GM12878 (cell line): ENCODE results near the gene WFDC9. TPM values are rescaled to one million over a fixed set of nuclear protein-coding genes. Genes with fewer than 3 reads are reported as not detected.

Experiments used
- ATAC-seq: fragments of 200-7000 bp; cut with Tn5 transposase; 3 replicates; pipeline ENCODE4 v1.9.1; 2020; ENCODE audit warnings: mild to moderate bottlenecking, moderate library complexity
- BruUV-seq: library from RNA; stranded (reverse); fragments of 400-500 nt; replicated peaks from 2 replicates; lab custom pipeline; 2021; lab: Mats Ljungman, UMichigan
- CTCF ChIA-PET: fragments of 300-600 bp; sonication (Branson Sonifier 250); formaldehyde crosslinking; extraction: SDS; loops from one replicate; lab custom pipeline; 2021; ENCODE audit warnings: inconsistent platforms; lab: Yijun Ruan, JAX
- POLR2A ChIA-PET: fragments of 350-600 bp; formaldehyde crosslinking; extraction: SDS; loops from one replicate; lab custom pipeline; 2021; ENCODE audit warnings: inconsistent platforms; lab: Charles Lee
- RAD21 ChIA-PET: fragments of 300-600 bp; sonication (Branson Sonifier 250); formaldehyde crosslinking; loops from one replicate; lab custom pipeline; 2023; ENCODE audit warnings: antibody characterized with exemption; ENCODE audit not compliant: unreplicated experiment; lab: Charles Lee
- SMC1A ChIA-PET: fragments of 300-600 bp; sonication (Branson Sonifier 250); formaldehyde crosslinking; loops from one replicate; lab custom pipeline; 2023; ENCODE audit not compliant: unreplicated experiment, uncharacterized antibody; lab: Charles Lee
- DNase-seq: peaks from one replicate; pipeline ENCODE4 v3.0.0-alpha.2; 2011; ENCODE audit warnings: low read depth, low spot score
- FAIRE-seq: peaks from 3 replicates; lab custom pipeline; 2011; peaks lifted over from hg19 to GRCh38; lab: Jason Lieb, UNC
- H2AFZ ChIP-seq: 2 replicates; pipeline ENCODE4 v1.6.0; 2011; ENCODE audit warnings: low read depth, low read length, control low read depth; ENCODE audit not compliant: control insufficient read depth
- H3K27ac ChIP-seq: 2 replicates; pipeline ENCODE4 v1.5.1; 2011; ENCODE audit warnings: control low read depth; ENCODE audit not compliant: control insufficient read depth, insufficient read depth
- H3K27me3 ChIP-seq, 2 experiments: replicated peaks in 1 of 2; 2 replicates each; pipeline versions ENCODE4 v1.6.0 to v1.6.1; 2011; ENCODE audit warnings: low read length in 1 of 2; ENCODE audit not compliant: control insufficient read depth in 2 of 2, insufficient read depth in 2 of 2
- H3K36me3 ChIP-seq, 2 experiments: 2 replicates each; pipeline ENCODE4 v1.5.1; 2011; ENCODE audit warnings: low read length in 1 of 2; ENCODE audit not compliant: control insufficient read depth in 2 of 2, insufficient read depth in 2 of 2
- H3K4me1 ChIP-seq: 2 replicates; pipeline ENCODE4 v1.6.1; 2011; ENCODE audit warnings: mild to moderate bottlenecking, low read length, moderate library complexity, mixed read lengths; ENCODE audit not compliant: control insufficient read depth, insufficient read depth
- H3K4me2 ChIP-seq: 2 replicates; pipeline ENCODE4 v1.6.0; 2011; ENCODE audit warnings: control low read depth; ENCODE audit not compliant: control insufficient read depth, insufficient read depth
- H3K4me3 ChIP-seq: fragments of 200-600 bp; sonication (generic); 2 replicates; pipeline ENCODE4 v1.5.1; 2016
- H3K79me2 ChIP-seq: 2 replicates; pipeline ENCODE4 v1.6.0; 2011; ENCODE audit warnings: low read length; ENCODE audit not compliant: control insufficient read depth, insufficient read depth
- H3K9ac ChIP-seq: 2 replicates; pipeline ENCODE4 v1.8.0; 2011; ENCODE audit warnings: low read length, control low read depth, mixed read lengths; ENCODE audit not compliant: control insufficient read depth, insufficient read depth
- H3K9me3 ChIP-seq: replicated peaks from 3 replicates; pipeline ENCODE4 v1.5.1; 2011; ENCODE audit warnings: mild to moderate bottlenecking, low read length; ENCODE audit not compliant: control insufficient read depth, insufficient read depth
- H4K20me1 ChIP-seq: 2 replicates; pipeline ENCODE4 v1.6.0; 2011; ENCODE audit not compliant: control insufficient read depth, insufficient read depth
- BMI1 ChIP-seq: fragments of 450-650 bp; IDR thresholded peaks from 2 replicates; pipeline ENCODE4 v1.6.1; 2016; ENCODE audit warnings: mild to moderate bottlenecking, moderate library complexity, borderline replicate concordance
- BRCA1 ChIP-seq: IDR thresholded peaks from 2 replicates; pipeline ENCODE4 v1.6.1; 2011; ENCODE audit warnings: low read depth, low read length, improper control_type of control experiment
- JUNB ChIP-seq: IDR thresholded peaks from 2 replicates; pipeline ENCODE4 v1.6.1; 2016; ENCODE audit warnings: antibody characterized with exemption, mild to moderate bottlenecking
- LARP7 ChIP-seq: fragments of 450-650 bp; IDR thresholded peaks from 2 replicates; pipeline ENCODE4 v1.6.1; 2017; ENCODE audit warnings: mild to moderate bottlenecking
- PAX8 ChIP-seq: fragments of 450-650 bp; IDR thresholded peaks from 2 replicates; pipeline ENCODE4 v1.6.1; 2017; ENCODE audit warnings: mild to moderate bottlenecking, moderate library complexity
- PKNOX1 ChIP-seq: fragments of 450-650 bp; IDR thresholded peaks from 2 replicates; pipeline ENCODE4 v1.6.1; 2016; ENCODE audit warnings: mild to moderate bottlenecking
- POLR2A ChIP-seq: IDR thresholded peaks from 2 replicates; pipeline ENCODE4 v1.6.1; 2011; ENCODE audit warnings: low read depth, mild to moderate bottlenecking, low read length
- POLR2AphosphoS2 ChIP-seq: IDR thresholded peaks from 2 replicates; pipeline ENCODE4 v1.6.1; 2011; ENCODE audit warnings: low read depth, mild to moderate bottlenecking, low read length, improper control_type of control experiment, moderate library complexity
- RBBP5 ChIP-seq: fragments of 200-600 bp; sonication (generic); conservative IDR thresholded peaks from 2 replicates; pipeline ENCODE4 v1.6.1; 2016
- SKIL ChIP-seq: fragments of 450-650 bp; IDR thresholded peaks from 2 replicates; pipeline ENCODE4 v1.6.1; 2017; ENCODE audit warnings: mild to moderate bottlenecking, low read depth, inconsistent platforms; ENCODE audit not compliant: poor library complexity, severe bottlenecking
- SPI1 ChIP-seq: IDR thresholded peaks from 2 replicates; pipeline ENCODE4 v1.6.1; 2011; ENCODE audit warnings: low read depth, mild to moderate bottlenecking, low read length, moderate library complexity, borderline replicate concordance; ENCODE audit not compliant: insufficient read depth
- SREBF1 ChIP-seq: IDR thresholded peaks from 2 replicates; pipeline ENCODE4 v1.6.1; 2012; ENCODE audit warnings: mild to moderate bottlenecking, low read length
- TBL1XR1 ChIP-seq: IDR thresholded peaks from 2 replicates; pipeline ENCODE4 v1.6.1; 2012; ENCODE audit warnings: low read depth, low read length, improper control_type of control experiment
- ZNF217 ChIP-seq: fragments of 450-650 bp; IDR thresholded peaks from 2 replicates; pipeline ENCODE4 v1.6.1; 2017; ENCODE audit warnings: antibody characterized with exemption, mild to moderate bottlenecking
- in situ Hi-C: fragments of 300-500 bp; cut with MboI; formaldehyde crosslinking; loops from 9 replicates; pipeline ENCODE4 v1.14.3; 2018; ENCODE audit warnings: mixed read lengths
- intact Hi-C: fragments of 100-400 bp; cut with micrococcal nuclease; formaldehyde crosslinking; loops from one replicate; pipeline ENCODE4 v1.14.2; 2022; ENCODE audit not compliant: unreplicated experiment
- polyA plus RNA-seq, 11 experiments: library from polyadenylated mRNA; depleted of rRNA in 4 of 11; unstranded in 6 of 11; stranded (reverse) in 5 of 11; fragments of >200 nt; fragmentation: Nextera tagmentation in 4 of 11; fragmentation: Illumina TruSeq in 1 of 11; extraction: Ambion mirVana in 4 of 11; extraction: Trizol in 1 of 11; gene quantifications; 1 replicate in 1 of 11; 2 replicates in 10 of 11; pipeline versions ENCODE4 v1.2.1 to v1.2.3, GENCODE V29; 2011 to 2016; ENCODE audit warnings: inconsistent platforms in 2 of 11, missing spikeins in 2 of 11, low read depth in 1 of 11
- total RNA-seq, 4 experiments: library from RNA; depleted of rRNA in 3 of 4; stranded (reverse); fragments of >200 nt in 3 of 4; fragmentation: Illumina TruSeq in 1 of 4; extraction: Trizol in 1 of 4; gene quantifications; 2 replicates each; pipeline versions ENCODE4 v1.2.1 to v1.2.3, GENCODE V29; 2013 to 2021
- TF ChIP-seq, protein P1 (sequence below): IDR thresholded peaks from 2 replicates; pipeline ENCODE4 v1.6.1; 2011; ENCODE audit warnings: mild to moderate bottlenecking, low read depth, low read length, moderate library complexity; ENCODE audit not compliant: insufficient replicate concordance
- TF ChIP-seq, protein P2 (sequence below): fragments of 450-650 bp; IDR thresholded peaks from 2 replicates; pipeline ENCODE4 v1.6.1; 2017; ENCODE audit warnings: mild to moderate bottlenecking, moderate library complexity

WFDC9 gene
- total and polyA plus RNA-seq, 10 of the 15 experiments (the other 5 are each of a cell fraction or from before 2014, with no cell fraction given): not detected

DNA sequence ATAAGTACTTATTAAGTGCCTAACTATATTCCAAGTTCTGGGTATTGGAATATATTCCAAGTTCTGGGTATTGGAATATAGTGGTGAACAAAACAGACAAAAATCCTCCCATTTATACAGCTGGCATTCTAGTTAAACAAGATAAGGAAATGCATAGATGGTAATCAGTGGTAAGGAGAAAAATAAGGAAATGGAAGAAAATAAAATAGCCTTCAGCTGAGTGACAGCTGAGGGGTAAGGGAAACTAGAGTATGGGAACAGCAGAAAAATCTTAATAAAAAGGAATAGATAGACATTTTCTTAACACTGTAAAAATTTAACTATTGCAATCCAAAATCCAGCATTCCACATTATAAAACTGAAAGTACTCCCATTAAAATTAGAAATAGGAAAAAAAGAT, 18.8 kb downstream of the WFDC9 start:
- H3K4me1 ChIP-seq: no peaks in the 10 kb centered on the region

More for the DNA sequence above, 18.8 kb downstream of the WFDC9 start:
- POLR2A ChIA-PET: no interaction called here
- in situ Hi-C loops (no loop called here), intact Hi-C loops (no loop called here)
- Histone ChIP-seq H3K9me3 (no peaks in the 10 kb centered on the region; the same call in 2 of the 3 replicates), H3K36me3 (no peaks in the 10 kb centered on the region), H3K9ac (no peak overlapping the region), H4K20me1 (no peaks in the 10 kb centered on the region), H3K27me3 (peaks cover 0 to 5% of the 10 kb centered on the region in 2 experiments; a peak in 1 of 4 replicates), H3K4me3 (no peak overlapping the region), H3K79me2 (no peaks in the 10 kb centered on the region), H3K4me2 (no peak overlapping the region), H3K27ac (no peak overlapping the region), H2AFZ (no peak overlapping the region)
- BruUV-seq: no TSS peak
- FAIRE-seq (no peak), DNase-seq (no peak), ATAC-seq (no peak)
- TF ChIP-seq LARP7 (no peak), SKIL (no peak), SREBF1 (no peak), RBBP5 (no peak), TBL1XR1 (no peak), ZNF217 (no peak), BMI1 (no peak), POLR2AphosphoS2 (no peak), PAX8 (no peak), PKNOX1 (no peak), POLR2A (no peak), SPI1 (no peak), BRCA1 (no peak), JUNB (no peak)
- TF ChIP-seq, protein P1, sequence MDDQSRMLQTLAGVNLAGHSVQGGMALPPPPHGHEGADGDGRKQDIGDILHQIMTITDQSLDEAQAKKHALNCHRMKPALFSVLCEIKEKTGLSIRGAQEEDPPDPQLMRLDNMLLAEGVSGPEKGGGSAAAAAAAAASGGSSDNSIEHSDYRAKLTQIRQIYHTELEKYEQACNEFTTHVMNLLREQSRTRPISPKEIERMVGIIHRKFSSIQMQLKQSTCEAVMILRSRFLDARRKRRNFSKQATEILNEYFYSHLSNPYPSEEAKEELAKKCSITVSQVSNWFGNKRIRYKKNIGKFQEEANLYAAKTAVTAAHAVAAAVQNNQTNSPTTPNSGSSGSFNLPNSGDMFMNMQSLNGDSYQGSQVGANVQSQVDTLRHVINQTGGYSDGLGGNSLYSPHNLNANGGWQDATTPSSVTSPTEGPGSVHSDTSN: no peak
- TF ChIP-seq, protein P2, sequence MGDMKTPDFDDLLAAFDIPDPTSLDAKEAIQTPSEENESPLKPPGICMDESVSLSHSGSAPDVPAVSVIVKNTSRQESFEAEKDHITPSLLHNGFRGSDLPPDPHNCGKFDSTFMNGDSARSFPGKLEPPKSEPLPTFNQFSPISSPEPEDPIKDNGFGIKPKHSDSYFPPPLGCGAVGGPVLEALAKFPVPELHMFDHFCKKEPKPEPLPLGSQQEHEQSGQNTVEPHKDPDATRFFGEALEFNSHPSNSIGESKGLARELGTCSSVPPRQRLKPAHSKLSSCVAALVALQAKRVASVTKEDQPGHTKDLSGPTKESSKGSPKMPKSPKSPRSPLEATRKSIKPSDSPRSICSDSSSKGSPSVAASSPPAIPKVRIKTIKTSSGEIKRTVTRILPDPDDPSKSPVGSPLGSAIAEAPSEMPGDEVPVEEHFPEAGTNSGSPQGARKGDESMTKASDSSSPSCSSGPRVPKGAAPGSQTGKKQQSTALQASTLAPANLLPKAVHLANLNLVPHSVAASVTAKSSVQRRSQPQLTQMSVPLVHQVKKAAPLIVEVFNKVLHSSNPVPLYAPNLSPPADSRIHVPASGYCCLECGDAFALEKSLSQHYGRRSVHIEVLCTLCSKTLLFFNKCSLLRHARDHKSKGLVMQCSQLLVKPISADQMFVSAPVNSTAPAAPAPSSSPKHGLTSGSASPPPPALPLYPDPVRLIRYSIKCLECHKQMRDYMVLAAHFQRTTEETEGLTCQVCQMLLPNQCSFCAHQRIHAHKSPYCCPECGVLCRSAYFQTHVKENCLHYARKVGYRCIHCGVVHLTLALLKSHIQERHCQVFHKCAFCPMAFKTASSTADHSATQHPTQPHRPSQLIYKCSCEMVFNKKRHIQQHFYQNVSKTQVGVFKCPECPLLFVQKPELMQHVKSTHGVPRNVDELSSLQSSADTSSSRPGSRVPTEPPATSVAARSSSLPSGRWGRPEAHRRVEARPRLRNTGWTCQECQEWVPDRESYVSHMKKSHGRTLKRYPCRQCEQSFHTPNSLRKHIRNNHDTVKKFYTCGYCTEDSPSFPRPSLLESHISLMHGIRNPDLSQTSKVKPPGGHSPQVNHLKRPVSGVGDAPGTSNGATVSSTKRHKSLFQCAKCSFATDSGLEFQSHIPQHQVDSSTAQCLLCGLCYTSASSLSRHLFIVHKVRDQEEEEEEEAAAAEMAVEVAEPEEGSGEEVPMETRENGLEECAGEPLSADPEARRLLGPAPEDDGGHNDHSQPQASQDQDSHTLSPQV: no peak
- RAD21 ChIA-PET: no interaction called here
- CTCF ChIA-PET: no interaction called here
- SMC1A ChIA-PET: interaction anchor here (0.7 to 1.2 kb wide), 2 partner anchors 16 to 438 kb away, joined by 3 read pairs; partner anchors contain the start of gene PI3
